H1 (cell line): ENCODE results near the gene RAB3B. TPM values are rescaled to one million over a fixed set of nuclear protein-coding genes. Genes with fewer than 3 reads are reported as not detected.

Experiments used
- CTCF ChIA-PET: fragments of 300-600 bp; sonication (Branson Sonifier 250); formaldehyde crosslinking; loops from one replicate; lab custom pipeline; 2021; ENCODE audit not compliant: partially characterized antibody; lab: Charles Lee
- POLR2A ChIA-PET: fragments of 300-600 bp; sonication (Branson Sonifier 250); formaldehyde crosslinking; loops from one replicate; lab custom pipeline; 2021; ENCODE audit warnings: inconsistent platforms; ENCODE audit not compliant: partially characterized antibody; lab: Charles Lee
- DNase-seq, 2 experiments: peaks; one replicate each; pipeline versions ENCODE4 v3.0.0 to v3.0.0-alpha.2; 2010 to 2022; ENCODE audit warnings: low spot score in 2 of 2, low read depth in 1 of 2, mixed read lengths in 1 of 2
- FAIRE-seq: peaks from 2 replicates; lab custom pipeline; 2011; peaks lifted over from hg19 to GRCh38; lab: Jason Lieb, UNC
- H2AFZ ChIP-seq: 2 replicates; pipeline ENCODE4 v1.8.1; 2012; ENCODE audit warnings: low read length, inconsistent platforms
- H2AK5ac ChIP-seq: 2 replicates; pipeline ENCODE4 v1.6.1; 2013; ENCODE audit warnings: low read depth, low read length
- H2BK120ac ChIP-seq: replicated peaks from 2 replicates; pipeline ENCODE3; 2013; ENCODE audit warnings: low read depth, low read length, inconsistent platforms
- H2BK12ac ChIP-seq: 2 replicates; pipeline ENCODE4 v1.6.1; 2013; ENCODE audit warnings: low read depth, low read length
- H2BK15ac ChIP-seq: 2 replicates; pipeline ENCODE4 v1.6.1; 2013; ENCODE audit warnings: low read length
- H2BK20ac ChIP-seq: 2 replicates; pipeline ENCODE4 v1.6.1; 2013; ENCODE audit warnings: low read length
- H2BK5ac ChIP-seq: 2 replicates; pipeline ENCODE4 v1.6.1; 2013; ENCODE audit warnings: low read depth, low read length
- H3K14ac ChIP-seq: 2 replicates; pipeline ENCODE4 v1.6.1; 2013; ENCODE audit warnings: inconsistent platforms; ENCODE audit not compliant: insufficient read length
- H3K18ac ChIP-seq: 2 replicates; pipeline ENCODE4 v1.6.1; 2013; ENCODE audit warnings: low read length; ENCODE audit errors: extremely low read depth
- H3K23ac ChIP-seq: 2 replicates; pipeline ENCODE4 v1.6.1; 2013; ENCODE audit warnings: inconsistent platforms; ENCODE audit not compliant: insufficient read length
- H3K23me2 ChIP-seq: 2 replicates; pipeline ENCODE4 v1.6.1; 2013; ENCODE audit warnings: low read depth, low read length
- H3K27ac ChIP-seq: 2 replicates; pipeline ENCODE4 v1.6.1; 2011; ENCODE audit warnings: low read depth, low read length, inconsistent platforms
- H3K27me3 ChIP-seq, 4 experiments: replicated peaks in 1 of 4; 1 replicate in 1 of 4; 2 replicates in 3 of 4; pipeline versions ENCODE4 v1.6.1 to v1.8.1; 2011 to 2013; ENCODE audit warnings: low read length in 3 of 4, mild to moderate bottlenecking in 3 of 4, inconsistent platforms in 2 of 4, mixed read lengths in 2 of 4, moderate library complexity in 1 of 4; ENCODE audit not compliant: control insufficient read depth in 3 of 4, insufficient read depth in 3 of 4; ENCODE audit errors: extremely low read depth in 1 of 4
- H3K36me3 ChIP-seq, 4 experiments: 2 replicates each; pipeline versions ENCODE4 v1.6.1 to v1.8.1; 2011 to 2013; ENCODE audit warnings: mild to moderate bottlenecking in 4 of 4, low read length in 3 of 4, moderate library complexity in 2 of 4, control low read depth in 1 of 4, inconsistent platforms in 1 of 4; ENCODE audit not compliant: insufficient read depth in 4 of 4, control insufficient read depth in 2 of 4
- H3K4ac ChIP-seq: replicated peaks from 2 replicates; pipeline ENCODE3; 2013; ENCODE audit warnings: low read length, low read depth, mixed read lengths, inconsistent platforms; ENCODE audit not compliant: insufficient read length
- H3K4me1 ChIP-seq, 4 experiments: replicated peaks in 1 of 4; 1 replicate in 1 of 4; 2 replicates in 3 of 4; pipeline versions ENCODE4 v1.6.1 to v1.8.1; 2011 to 2013; ENCODE audit warnings: low read length in 3 of 4, inconsistent platforms in 2 of 4, mixed read lengths in 1 of 4; ENCODE audit not compliant: insufficient read depth in 4 of 4, control insufficient read depth in 3 of 4
- H3K4me2 ChIP-seq, 2 experiments: 2 replicates each; pipeline versions ENCODE4 v1.6.1 to v1.8.1; 2011 to 2013; ENCODE audit warnings: low read depth in 2 of 2, low read length in 2 of 2, control low read depth in 1 of 2, inconsistent platforms in 1 of 2, mild to moderate bottlenecking in 1 of 2; ENCODE audit not compliant: insufficient read depth in 1 of 2
- H3K4me3 ChIP-seq, 4 experiments: fragments of 200-600, 300-600 bp in 1 of 4; sonication (generic), shearing (Covaris generic), sonication (Bioruptor Twin) in 1 of 4; 2 replicates each; pipeline versions ENCODE4 v1.5.1 to v1.8.1; 2011 to 2016; ENCODE audit warnings: low read length in 4 of 4, low read depth in 3 of 4, control low read depth in 2 of 4, inconsistent platforms in 2 of 4, mild to moderate bottlenecking in 2 of 4, mixed read lengths in 1 of 4, moderate library complexity in 1 of 4; ENCODE audit not compliant: insufficient read depth in 2 of 4; ENCODE audit errors: extremely low read depth in 1 of 4
- H3K56ac ChIP-seq: replicated peaks from 2 replicates; pipeline ENCODE3; 2013; ENCODE audit warnings: low read depth, mild to moderate bottlenecking, mixed read lengths, low read length, inconsistent platforms; ENCODE audit not compliant: insufficient read length
- H3K79me1 ChIP-seq: 2 replicates; pipeline ENCODE4 v1.6.1; 2013; ENCODE audit warnings: low read depth, low read length, control low read depth
- H3K79me2 ChIP-seq, 2 experiments: 2 replicates each; pipeline versions ENCODE4 v1.6.1 to v1.8.1; 2012 to 2013; ENCODE audit warnings: low read length in 2 of 2, mild to moderate bottlenecking in 2 of 2, inconsistent platforms in 1 of 2; ENCODE audit not compliant: insufficient read depth in 2 of 2, control insufficient read depth in 1 of 2
- H3K9ac ChIP-seq, 4 experiments: replicated peaks in 1 of 4; 1 replicate in 1 of 4; 2 replicates in 3 of 4; pipeline versions ENCODE4 v1.6.1 to v1.8.1; 2011 to 2013; ENCODE audit warnings: low read depth in 3 of 4, low read length in 3 of 4, control low read depth in 2 of 4, mild to moderate bottlenecking in 2 of 4, moderate library complexity in 2 of 4, inconsistent platforms in 1 of 4; ENCODE audit errors: extremely low read depth in 1 of 4
- H3K9me3 ChIP-seq, 2 experiments: 2 replicates each; pipeline versions ENCODE4 v1.6.1 to v1.8.1; 2012 to 2013; ENCODE audit warnings: mild to moderate bottlenecking in 2 of 2, moderate library complexity in 2 of 2, control low read depth in 1 of 2, inconsistent platforms in 1 of 2, low read depth in 1 of 2, low read length in 1 of 2, mixed read lengths in 1 of 2; ENCODE audit not compliant: insufficient read depth in 2 of 2
- H4K20me1 ChIP-seq, 2 experiments: replicated peaks in 1 of 2; 2 replicates each; pipeline versions ENCODE3 to v1.8.1; 2011 to 2013; ENCODE audit warnings: inconsistent platforms in 2 of 2, low read length in 2 of 2, mild to moderate bottlenecking in 1 of 2; ENCODE audit not compliant: insufficient read depth in 2 of 2, control insufficient read depth in 1 of 2
- H4K5ac ChIP-seq: 2 replicates; pipeline ENCODE4 v1.6.1; 2013; ENCODE audit warnings: low read length, low read depth, mixed read lengths, inconsistent platforms; ENCODE audit not compliant: insufficient read length
- H4K8ac ChIP-seq: 2 replicates; pipeline ENCODE4 v1.8.0; 2013; ENCODE audit warnings: mild to moderate bottlenecking, moderate library complexity, low read length, inconsistent platforms; ENCODE audit not compliant: insufficient read depth; ENCODE audit errors: extremely low read depth
- H4K91ac ChIP-seq: replicated peaks from 2 replicates; pipeline ENCODE3; 2013; ENCODE audit warnings: low read length, mixed read lengths, inconsistent platforms; ENCODE audit not compliant: insufficient read length
- EP300 ChIP-seq, 2 experiments: IDR thresholded peaks; 1 replicate in 1 of 2; 2 replicates in 1 of 2; pipeline ENCODE4 v1.6.1; 2011 to 2012; ENCODE audit warnings: low read depth in 2 of 2, low read length in 2 of 2, mild to moderate bottlenecking in 2 of 2, borderline replicate concordance in 1 of 2, inconsistent platforms in 1 of 2, moderate library complexity in 1 of 2
- MAFK ChIP-seq: IDR thresholded peaks from 2 replicates; pipeline ENCODE4 v1.6.1; 2012; ENCODE audit warnings: low read depth, mild to moderate bottlenecking, improper control_type of control experiment, low read length
- NANOG ChIP-seq: IDR thresholded peaks from 2 replicates; pipeline ENCODE4 v1.6.1; 2011; ENCODE audit warnings: low read length, low read depth, mild to moderate bottlenecking, inconsistent platforms; ENCODE audit not compliant: insufficient read depth, poor library complexity, severe bottlenecking
- RFX5 ChIP-seq: IDR thresholded peaks from 2 replicates; pipeline ENCODE4 v1.6.1; 2011; ENCODE audit warnings: low read depth, low read length, improper control_type of control experiment, borderline replicate concordance
- TAF1 ChIP-seq: IDR thresholded peaks from 2 replicates; pipeline ENCODE4 v1.6.1; 2011; ENCODE audit warnings: mild to moderate bottlenecking, low read depth, low read length
- TCF12 ChIP-seq: IDR thresholded peaks from 2 replicates; pipeline ENCODE4 v1.6.1; 2011; ENCODE audit warnings: low read depth, mild to moderate bottlenecking, low read length
- TEAD4 ChIP-seq: IDR thresholded peaks from 2 replicates; pipeline ENCODE4 v1.6.1; 2012; ENCODE audit warnings: low read depth, low read length, inconsistent platforms, mixed read lengths
- ZNF274 ChIP-seq: IDR thresholded peaks from 2 replicates; pipeline ENCODE4 v1.7.0; 2012; ENCODE audit warnings: low read length, borderline replicate concordance; ENCODE audit errors: extremely low read depth
- WGBS, 2 experiments: shearing (Covaris generic) in 1 of 2; methylation state at CpG; one replicate each; pipeline versions ENCODE4 v1.1.6 to v1.1.7; 2013 to 2015; ENCODE audit warnings: low lambda C conversion rate in 2 of 2, mixed read lengths in 2 of 2, inconsistent platforms in 1 of 2, low coverage in 1 of 2, missing lambda C conversion rate in 1 of 2; ENCODE audit not compliant: insufficient replicate concordance in 2 of 2, insufficient coverage in 1 of 2, insufficient read length in 1 of 2; ENCODE audit errors: extremely low coverage in 1 of 2, missing lambda C conversion rate in 1 of 2; 5-methylcytosine and 5-hydroxymethylcytosine counted together
- polyA plus RNA-seq, 7 experiments: library from polyadenylated mRNA; depleted of rRNA in 3 of 7; stranded (reverse) in 5 of 7; unstranded in 2 of 7; fragments of >200 nt in 5 of 7; fragments of 200-250 nt in 2 of 7; gene quantifications; 1 replicate in 5 of 7; 2 replicates in 1 of 7; 4 replicates in 1 of 7; pipeline versions ENCODE4 v1.2.1 to v1.2.3, GENCODE V29; 2011 to 2013; ENCODE audit warnings: missing spikeins in 2 of 7, mixed read lengths in 2 of 7
- total RNA-seq: library from RNA; stranded (reverse); fragmentation: NEBNext Ultra II Directional; extraction: Animal tissue kit (Norgen Biotek cat#: 25700); gene quantifications from 2 replicates; pipeline ENCODE4 v1.2.1, GENCODE V29; 2021

RAB3B gene
- total and polyA plus RNA-seq, 2 of the 8 experiments (the other 6 are each of a cell fraction or from before 2014, with no cell fraction given), result 12.5 to 36.8 TPM

DNA sequence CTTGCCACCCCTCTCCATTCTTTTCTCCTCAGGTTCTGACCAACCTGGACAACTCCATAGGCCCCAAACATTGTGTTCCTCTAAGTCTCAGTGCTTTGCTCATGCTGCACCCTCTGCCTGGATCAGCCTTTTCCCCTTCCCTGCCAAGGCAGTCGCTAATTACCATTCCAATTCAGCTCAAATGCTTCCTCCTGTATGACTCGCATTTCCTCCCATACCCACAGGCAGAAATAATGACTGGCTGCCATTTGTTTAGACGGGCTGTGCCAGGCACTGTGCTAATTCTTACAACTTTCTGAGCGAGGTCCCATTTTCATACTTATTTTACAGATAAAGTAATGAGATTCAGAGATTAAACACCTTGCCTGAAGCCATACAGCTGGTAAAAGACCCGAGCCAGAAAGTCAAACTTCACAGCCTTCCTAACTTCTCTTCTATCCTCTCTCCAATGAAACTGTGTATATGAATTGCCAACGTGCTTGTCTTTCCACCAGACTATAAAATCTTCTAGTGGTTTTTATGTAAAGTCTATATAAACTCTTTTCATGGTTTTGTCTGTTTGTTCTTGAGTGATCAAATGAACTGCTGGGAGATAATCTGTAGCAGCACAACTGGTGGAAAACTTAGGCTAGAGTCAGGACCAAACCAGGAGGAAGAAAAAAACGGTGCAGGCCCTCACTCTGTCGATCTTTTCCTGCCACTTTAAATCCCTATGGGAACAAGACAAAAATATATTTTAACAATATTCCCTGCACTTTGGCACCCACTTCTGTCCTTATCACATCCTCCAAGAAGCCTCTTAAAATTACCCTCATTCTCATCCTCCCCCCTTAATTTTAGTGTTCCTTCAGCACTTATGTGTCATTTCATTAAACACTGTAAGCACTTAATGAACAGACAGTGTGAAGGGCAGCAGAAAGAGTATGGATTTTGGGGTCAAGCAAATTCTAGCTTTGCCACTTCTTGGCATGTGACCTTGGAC, 33.7 kb downstream of the RAB3B start:
- no peak overlapping the region for H3K18ac ChIP-seq
- no peak overlapping the region for H3K9ac ChIP-seq
- H3K4ac ChIP-seq, result no peak overlapping the region
- no peak overlapping the region for H3K56ac ChIP-seq
- FAIRE-seq, result no peak
- no peak overlapping the region for H2AFZ ChIP-seq
- H4K8ac ChIP-seq, result no peak overlapping the region
- H2BK15ac ChIP-seq, result no peak overlapping the region
- H3K36me3 ChIP-seq, result peaks cover 0 to 14% (median 2%) of the 10 kb centered on the region in 4 experiments; a peak in 4 of 8 replicates
- H2BK12ac ChIP-seq, result no peak overlapping the region
- H3K4me1 ChIP-seq, result peaks cover 7 to 16% (median 12%) of the 10 kb centered on the region in 4 experiments; a peak in 6 of 7 replicates
- H2BK120ac ChIP-seq, result no peak overlapping the region
- H3K27ac ChIP-seq, result 0 out of 2 replicates have a peak overlapping the region, but pooled peaks have one; percentile 12
- no peak overlapping the region for H3K4me3 ChIP-seq
- H4K91ac ChIP-seq, result no peak overlapping the region
- H2BK5ac ChIP-seq, result no peak overlapping the region
- H3K14ac ChIP-seq, result no peak overlapping the region
- TF ChIP-seq TAF1, result no peak
- no peak for TF ChIP-seq NANOG
- no peak for TF ChIP-seq RFX5
- no peak for TF ChIP-seq MAFK
- no peak for TF ChIP-seq TEAD4
- no peak for TF ChIP-seq EP300 (IDR thresholded peaks at IDR 0.05; ENCODE audit: borderline replicate concordance in 1 of 2, low read depth in 2 of 2, low read length in 2 of 2)
- no peak for TF ChIP-seq ZNF274
- no peak for TF ChIP-seq TCF12
- TF ChIP-seq, all 59 proteins: peak for 0
- H3K4me2 ChIP-seq, result no peak overlapping the region
- H2BK20ac ChIP-seq, result no peak overlapping the region
- H3K23ac ChIP-seq, result no peak overlapping the region
- 0 out of 4 replicates have a peak, but pooled peaks cover 0 to 2% of the 10 kb centered on the region in 2 experiments for H3K79me2 ChIP-seq
- no peak overlapping the region for H4K5ac ChIP-seq
- no peaks in the 10 kb centered on the region for H3K9me3 ChIP-seq
- CTCF ChIA-PET, result interaction anchor here (0.8 to 2.2 kb wide), 7 partner anchors 9 to 45 kb away, joined by 3 to 10 read pairs (median 6); no protein-coding TSS in a partner anchor
- DNase-seq, result no peak
- POLR2A ChIA-PET, result interaction anchor here (0.7 to 1.6 kb wide), 6 partner anchors 9 to 100 kb away, joined by 3 to 5 read pairs (median 4); no protein-coding TSS in a partner anchor
- WGBS, 2 experiments, result 57% methylated on average over 8 of the region's 8 CpGs; no CpG with 5 or more reads in 1 of the 2 experiments
- no peaks in the 10 kb centered on the region for H3K23me2 ChIP-seq
- no peaks in the 10 kb centered on the region for H3K27me3 ChIP-seq
- H2AK5ac ChIP-seq, result no peak overlapping the region
- no peaks in the 10 kb centered on the region; the same call in 1 of the 2 replicates for H3K79me1 ChIP-seq
- H4K20me1 ChIP-seq, result no peaks in the 10 kb centered on the region
